Right renal cortex interstitium (tissue), 3 donors: ENCODE results near the gene GNAZ. TPM values are rescaled to one million over a fixed set of nuclear protein-coding genes. Genes with fewer than 3 reads are reported as not detected.

Source experiments
- DNase-seq, 3 donors: peaks; one replicate each; pipeline ENCODE4 v3.0.0-alpha.2; 2013; ENCODE audit warnings: low read depth in 3 of 3, low spot score in 2 of 3
- polyA plus RNA-seq, 3 donors: library from polyadenylated mRNA; unstranded; fragments of 120-200 nt; gene quantifications; one replicate each; pipeline ENCODE4 v1.2.1, GENCODE V29; 2013; ENCODE audit not compliant: insufficient read length in 3 of 3

The GNAZ gene
- polyA plus RNA-seq, 3 donors: 4.6 to 6.2 (median 5.0) TPM

- DNase-seq: no peak
These were observed 20.1 kb downstream of the GNAZ start for GRCh38 chr22:23090457-23090835.

GRCh38 chr22:23091760-23092159, 21.4 kb downstream of the GNAZ start:
- no peak for DNase-seq

- DNase-seq: no peak
These were observed 22.1 kb downstream of the GNAZ start for GRCh38 chr22:23092217-23092955.

DNA sequence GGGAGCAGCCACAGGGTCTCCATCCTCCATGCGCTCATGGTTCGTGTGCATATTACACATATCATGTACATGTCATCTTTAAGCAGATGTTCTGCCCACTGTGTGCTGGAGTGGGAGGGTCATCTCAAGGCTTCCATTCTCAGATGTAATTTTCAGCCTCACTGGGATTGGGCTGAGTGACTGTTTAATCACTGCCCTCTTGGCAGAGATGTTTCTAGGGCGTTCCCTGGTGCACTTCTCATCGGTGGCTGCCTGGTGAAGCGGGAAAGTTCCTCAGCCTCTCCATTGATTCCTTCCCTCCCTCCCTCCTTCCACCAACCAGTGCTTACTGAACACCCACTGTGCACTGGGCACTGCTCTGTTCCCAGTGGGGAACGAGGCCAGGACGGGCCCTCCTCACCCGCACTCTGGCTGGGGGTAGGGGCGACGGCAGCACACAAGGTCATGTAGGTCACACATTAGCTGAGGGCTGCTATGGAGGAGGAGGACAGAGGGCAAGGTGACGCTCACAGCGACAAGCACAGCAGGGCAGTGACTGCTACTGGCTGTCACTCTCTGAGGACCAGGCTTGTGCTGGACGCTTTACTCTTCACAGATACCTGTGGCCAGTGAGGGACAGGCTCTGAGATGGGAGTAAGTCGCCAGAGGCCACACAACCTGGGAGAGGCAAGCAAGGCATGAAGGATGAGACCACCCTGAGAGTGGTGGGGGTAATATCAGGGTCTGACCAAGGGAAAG, 22.9 kb downstream of the GNAZ start:
- DNase-seq: no peak

DNA sequence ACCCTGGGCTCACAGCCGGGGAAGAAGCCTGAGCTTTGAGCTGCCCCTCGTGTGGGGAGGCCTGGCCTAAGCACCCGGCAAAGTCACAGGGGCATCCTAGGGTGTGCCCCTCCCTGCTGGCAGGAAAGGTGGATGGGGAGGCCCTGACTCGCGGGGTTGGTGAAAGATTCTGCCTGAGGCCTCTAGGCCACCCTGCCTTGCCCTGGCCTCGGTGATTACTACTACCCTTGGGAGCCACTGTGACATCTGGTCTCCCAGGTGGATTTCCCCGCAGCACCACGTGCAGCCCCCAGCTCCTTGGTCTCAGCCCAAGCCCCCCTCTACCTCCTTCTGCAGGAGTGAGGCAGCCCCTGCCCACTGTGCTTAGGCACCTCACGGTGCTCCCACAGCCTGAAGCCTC, 23.9 kb downstream of the GNAZ start:
- DNase-seq: no peak

DNA sequence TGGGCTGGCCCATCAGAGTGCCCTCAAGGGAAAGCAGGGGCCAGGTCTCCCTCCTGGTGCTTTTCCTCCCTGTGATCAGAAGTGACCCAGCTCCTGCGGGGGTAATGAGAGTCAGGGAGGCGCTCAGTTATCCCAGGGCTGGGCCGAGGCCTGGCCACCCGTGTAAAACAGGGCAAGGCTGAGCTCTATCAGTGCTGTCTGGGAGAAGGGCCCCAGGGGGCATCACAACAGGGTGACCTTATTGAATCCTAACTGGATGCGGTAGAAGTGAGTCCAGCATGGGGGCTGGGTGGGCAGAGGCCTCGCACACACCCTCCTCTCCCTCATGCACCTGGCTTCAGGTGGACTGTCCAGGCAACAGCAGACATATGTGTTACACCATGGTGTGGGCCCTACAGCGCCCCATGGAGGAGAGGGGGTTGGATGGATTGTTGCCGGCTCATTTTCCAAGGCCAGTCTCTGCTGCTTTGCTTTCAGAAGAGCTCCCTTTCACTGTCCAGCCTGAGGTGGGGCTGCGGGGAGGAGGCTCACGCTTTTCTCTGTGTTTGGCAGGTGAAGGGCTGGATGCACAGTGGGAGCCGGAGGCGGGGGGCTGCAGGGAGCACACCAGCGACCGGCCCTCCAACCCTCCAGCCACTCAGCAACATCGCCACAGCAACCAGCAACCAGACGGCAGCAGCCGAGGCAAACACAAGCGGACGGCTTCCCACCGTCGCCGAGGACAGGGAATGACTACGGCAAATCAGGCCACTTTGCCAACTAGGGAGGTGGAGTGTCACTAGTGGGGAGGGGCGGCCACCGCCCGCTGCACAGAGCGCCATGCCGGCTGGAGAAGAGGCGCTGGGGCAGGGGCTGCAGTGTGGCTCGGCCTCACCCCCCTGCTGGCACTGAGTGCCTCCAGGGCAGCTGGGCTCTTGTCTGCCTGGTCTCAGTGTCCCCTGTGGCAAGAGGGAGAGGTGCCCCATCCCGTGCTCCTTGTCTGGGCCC, 24.7 kb downstream of the GNAZ start:
- DNase-seq: no peak

DNA sequence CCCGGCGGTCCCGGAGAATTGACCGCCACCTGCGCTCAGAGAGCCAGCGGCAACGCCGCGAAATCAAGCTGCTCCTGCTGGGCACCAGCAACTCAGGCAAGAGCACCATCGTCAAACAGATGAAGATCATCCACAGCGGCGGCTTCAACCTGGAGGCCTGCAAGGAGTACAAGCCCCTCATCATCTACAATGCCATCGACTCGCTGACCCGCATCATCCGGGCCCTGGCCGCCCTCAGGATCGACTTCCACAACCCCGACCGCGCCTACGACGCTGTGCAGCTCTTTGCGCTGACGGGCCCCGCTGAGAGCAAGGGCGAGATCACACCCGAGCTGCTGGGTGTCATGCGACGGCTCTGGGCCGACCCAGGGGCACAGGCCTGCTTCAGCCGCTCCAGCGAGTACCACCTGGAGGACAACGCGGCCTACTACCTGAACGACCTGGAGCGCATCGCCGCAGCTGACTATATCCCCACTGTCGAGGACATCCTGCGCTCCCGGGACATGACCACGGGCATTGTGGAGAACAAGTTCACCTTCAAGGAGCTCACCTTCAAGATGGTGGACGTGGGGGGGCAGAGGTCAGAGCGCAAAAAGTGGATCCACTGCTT, 25.5 kb downstream of the GNAZ start:
- no peak for DNase-seq

GRCh38 chr22:23097412-23098229, 27.3 kb downstream of the GNAZ start:
- DNase-seq: no peak

DNA sequence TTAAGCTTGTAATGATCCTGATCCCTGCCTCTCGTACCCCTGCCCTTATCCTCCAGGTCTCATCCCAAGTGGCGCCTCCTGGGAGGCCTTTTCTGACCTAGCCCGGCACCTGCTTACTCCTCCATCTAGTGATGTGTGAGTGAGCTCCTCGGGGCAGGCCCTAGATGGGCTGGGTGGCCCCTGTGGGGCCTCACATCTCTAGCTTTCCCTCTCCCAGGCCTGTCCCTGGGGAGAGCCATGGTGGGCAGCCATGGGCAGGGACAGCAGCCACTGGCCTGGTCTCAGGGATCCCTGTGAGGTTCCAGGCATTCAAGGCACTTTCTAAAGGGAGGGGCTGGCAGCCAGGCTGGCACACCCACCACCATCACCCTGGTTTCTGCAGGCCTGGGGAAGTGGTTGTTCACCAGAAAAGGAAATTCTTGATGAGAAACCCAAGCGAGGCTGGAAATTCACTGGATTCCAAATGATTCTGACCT, 27.9 kb downstream of the GNAZ start:
- DNase-seq: no peak

GRCh38 chr22:23098718-23099530, 28.6 kb downstream of the GNAZ start:
- no peak for DNase-seq

DNA sequence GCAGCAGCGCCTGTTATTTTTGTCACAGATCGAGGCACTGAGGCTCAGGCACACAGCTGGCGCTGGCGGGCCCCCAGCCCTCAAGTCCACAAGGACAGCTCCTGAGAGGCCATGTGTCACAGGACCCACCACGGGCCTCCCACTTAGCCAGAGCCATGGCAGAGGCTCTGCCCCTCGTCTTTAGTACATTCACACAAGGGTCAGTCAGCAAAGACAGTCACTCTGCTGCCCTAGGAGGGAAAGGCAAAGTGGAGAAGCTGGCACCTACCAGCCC, 29.1 kb downstream of the GNAZ start:
- no peak for DNase-seq

DNA sequence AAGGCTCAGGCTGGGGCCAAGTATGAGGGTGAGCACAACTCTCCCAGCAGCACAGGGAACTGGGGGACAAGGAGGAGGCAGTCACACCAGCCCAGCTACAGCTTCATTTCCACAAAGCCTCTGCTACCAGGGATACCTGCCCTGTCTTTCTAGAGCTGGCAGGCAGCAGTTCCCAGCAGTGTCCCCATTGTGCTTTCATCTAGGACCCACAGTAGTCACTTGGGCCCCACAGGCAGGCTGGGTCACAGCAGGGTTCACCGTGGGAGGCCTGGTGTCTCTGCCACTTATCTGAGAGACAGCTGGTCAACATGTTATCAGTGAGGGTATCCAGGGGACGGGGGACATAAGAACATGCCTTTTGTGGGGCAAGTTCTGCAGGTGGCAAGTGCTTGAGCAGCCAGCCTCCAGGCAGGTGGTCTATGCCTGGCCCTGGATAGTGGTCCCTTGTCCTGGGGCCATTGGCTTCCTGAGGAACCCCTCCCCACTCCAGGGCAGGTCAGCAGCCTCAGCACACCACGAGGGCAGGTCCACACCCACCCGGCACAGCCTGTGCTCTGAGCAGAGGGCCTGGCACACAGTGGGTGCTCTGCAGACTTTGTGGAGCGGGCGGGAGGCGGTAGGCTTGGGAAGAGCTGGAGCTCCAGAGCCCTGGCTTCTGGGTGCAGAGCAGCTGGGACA, 29.9 kb downstream of the GNAZ start:
- DNase-seq: no peak

DNA sequence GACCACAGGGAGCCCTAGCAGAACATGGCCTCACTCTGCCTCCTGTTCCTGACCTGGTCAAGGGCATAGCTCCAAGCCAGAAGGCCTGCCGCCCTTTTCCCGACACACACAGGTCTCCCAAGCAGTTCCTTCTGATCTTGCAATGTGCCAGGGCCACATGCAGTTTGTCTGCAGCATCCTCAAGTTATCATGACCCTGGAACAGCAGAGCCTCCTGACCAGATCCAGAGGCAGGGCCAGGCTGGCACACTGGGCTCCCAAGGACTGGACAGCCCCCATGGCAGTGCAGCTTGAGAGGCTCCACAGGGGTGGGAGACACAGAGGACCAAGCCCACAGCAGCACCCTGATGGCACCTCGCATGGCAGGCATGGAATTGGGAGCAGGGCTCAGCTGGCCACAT, 31.2 kb downstream of the GNAZ start:
- no peak for DNase-seq

DNA sequence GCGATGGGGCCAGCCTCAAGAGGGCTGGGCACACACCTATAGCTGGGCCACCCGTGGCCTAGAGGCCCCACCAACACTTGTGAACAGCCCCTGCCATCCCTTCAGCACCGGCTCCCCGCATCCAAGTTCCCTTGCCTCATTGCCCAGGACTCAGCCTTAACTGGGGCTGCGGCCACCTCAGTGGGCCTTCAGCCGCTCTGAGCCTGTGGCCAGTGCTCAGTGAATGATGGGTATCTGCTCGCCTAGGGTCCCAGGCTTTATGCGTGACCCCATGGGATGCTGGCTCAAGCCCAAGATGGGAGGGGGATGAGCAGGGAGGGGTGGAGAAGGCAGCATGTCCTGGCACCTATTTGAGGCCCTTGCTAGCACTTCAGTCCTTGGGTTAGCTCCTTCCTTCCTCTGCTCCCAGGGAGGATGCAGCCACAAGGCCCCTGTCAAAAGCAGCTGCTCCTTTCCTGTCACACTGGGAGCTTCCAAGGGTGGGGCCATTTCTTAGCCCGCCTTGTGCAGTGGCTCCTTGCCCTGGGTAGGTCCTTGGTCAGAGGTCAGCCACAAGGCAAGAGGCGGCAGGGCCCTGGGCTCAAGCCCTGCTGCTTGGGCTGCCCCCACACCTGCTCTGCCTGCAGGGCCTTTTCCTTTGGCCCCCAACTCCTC, 31.8 kb downstream of the GNAZ start:
- DNase-seq: no peak

- no peak for DNase-seq
These were observed 32.5 kb downstream of the GNAZ start for GRCh38 chr22:23102776-23103175.

DNA sequence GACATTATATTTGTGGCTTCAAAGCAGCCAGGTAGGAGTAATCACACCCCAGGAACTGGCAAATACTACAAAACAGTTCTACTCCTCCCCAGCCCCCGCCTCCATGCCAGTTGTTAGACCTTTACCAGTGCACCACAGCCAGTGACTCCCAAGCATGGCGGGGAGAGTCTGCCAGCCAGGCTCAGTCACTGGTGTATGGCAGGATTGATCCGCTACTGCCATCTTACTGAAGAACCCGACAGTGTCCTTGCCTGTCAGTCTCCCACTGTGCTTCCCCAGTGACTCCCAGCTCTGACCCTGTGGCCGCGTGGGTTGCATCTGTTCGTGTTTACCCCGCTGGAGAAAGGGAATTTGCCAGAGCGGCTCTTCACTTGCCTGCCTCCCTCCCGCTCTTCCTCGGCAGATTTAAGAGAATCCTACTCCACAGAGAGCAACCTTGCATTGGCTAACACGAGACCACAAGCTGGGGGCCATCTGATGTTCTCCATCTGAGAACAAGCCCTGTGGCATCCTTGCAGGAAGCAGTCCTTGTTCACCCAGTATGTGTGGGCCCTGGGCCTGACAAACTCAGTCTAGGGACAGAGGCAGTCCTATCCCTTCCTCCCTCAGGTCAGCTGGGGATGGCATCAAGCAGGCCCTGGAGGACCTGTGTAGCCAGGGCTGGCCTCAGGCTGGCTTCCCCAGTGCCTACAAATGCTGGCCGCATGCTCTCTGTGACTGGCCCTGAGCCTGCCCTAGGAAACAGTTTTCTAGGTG, 33.1 kb downstream of the GNAZ start:
- DNase-seq: no peak

DNA sequence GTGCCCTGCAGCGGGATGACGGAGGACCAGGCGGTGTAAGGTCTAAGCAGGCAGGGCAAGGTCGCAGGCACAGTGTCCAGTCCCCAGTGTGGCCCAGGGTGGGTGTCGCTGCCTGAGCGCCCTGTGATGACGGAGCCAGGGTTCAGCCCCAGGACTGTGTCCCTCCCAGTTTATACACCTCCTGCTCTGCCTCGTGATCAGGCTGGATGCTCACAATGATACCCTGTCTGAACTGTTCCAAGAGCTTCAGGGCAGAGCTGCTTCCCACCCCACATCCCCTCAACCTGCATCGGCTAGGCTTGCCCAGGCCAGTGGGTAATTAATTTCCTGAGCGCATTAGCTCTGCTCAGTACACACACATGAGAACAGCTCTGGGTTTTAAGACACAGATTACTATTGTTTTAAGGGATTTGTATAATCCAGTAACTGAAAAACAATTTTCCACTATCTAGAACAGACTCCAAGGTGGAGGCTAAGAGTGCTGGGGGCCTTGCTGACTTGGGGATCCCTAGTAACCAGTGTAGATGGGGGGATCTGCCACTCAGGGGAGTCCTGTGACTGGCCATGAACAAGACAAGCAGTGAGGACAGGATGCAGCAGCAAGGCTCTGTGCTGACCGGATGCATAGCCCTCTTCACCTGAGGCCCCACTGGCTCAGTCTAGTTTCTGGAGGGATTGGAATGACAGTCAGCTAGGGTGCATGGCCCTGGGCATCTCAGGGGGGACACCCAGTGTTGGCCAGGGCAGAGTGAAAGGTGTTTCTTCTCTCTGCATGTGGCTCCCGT, 34.1 kb downstream of the GNAZ start:
- DNase-seq: no peak
